ENCODE measurements around the gene TMEM80. TPM values are rescaled to one million over a fixed set of nuclear protein-coding genes. Genes with fewer than 3 reads are reported as not detected.

The TMEM80 gene
- total and polyA plus RNA-seq, 2 donors (not counting 3 experiments of a cell fraction or from before 2014, with no cell fraction given) = 21.2 to 26.6 TPM

DNA sequence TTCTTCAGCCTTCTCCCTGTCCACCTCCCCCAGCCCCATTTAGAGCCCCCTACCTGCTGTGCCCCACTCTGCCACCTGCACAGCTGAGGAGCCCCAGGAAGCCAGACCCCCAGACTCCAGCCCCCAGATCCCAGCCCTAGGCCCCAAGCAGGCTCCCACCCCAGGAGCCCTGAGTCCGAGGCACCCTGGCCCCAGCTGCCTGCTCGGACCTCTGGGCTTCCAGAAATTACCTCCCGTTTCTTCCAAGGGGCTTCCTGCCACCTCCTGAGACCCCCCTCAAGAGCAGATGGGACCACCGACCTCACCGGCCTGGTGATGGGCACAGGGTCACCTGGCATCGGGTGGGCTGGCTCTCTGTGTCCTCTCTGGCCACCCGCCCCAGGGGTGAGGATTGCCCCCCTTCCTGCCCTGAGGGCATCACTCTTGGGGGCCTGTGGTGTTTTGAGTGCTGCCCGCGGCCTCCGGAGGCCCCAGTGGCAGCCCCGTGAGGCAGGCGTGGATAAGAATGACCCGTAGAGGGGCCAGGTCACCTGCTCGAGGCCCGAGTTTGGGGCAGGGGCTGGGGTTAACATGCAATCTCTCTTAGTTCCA is 33.4 kb downstream of the TMEM80 start:
- H3K4me3 ChIP-seq (replicated peaks in 1 of 3; ENCODE audit: insufficient read depth in 1 of 3, low read depth in 1 of 3, low read length in 3 of 3) = no peak overlapping the region
- ChIA-PET CTCF (interaction anchor here (0.6 to 3.7 kb wide), 8 partner anchors 9 to 153 kb away, joined by 3 to 26 read pairs (median 8); partner anchors contain the start of genes DEAF1, PHRF1, TALDO1 and TMEM80), POLR2A (no interaction called here)
- FAIRE-seq (no peak), DNase-seq (ENCODE audit: low read depth, low spot score) (no peak)
- H3K9ac ChIP-seq (replicated peaks; ENCODE audit: extremely low read depth, insufficient read depth, low read length) = no peak overlapping the region
- H3K9me1 ChIP-seq (replicated peaks; ENCODE audit: control insufficient read depth, extremely low read depth, insufficient read depth, low read length) = no peaks in the 10 kb centered on the region
- no peaks in the 10 kb centered on the region for H3K4me1 ChIP-seq (ENCODE audit: control insufficient read depth, extremely low read depth, insufficient read depth, low read length)
- no TSS peak for BruUV-seq (replicated peaks)
- no peaks in the 10 kb centered on the region for H3K36me3 ChIP-seq (ENCODE audit: control insufficient read depth in 2 of 2, extremely low read depth in 1 of 2, insufficient read depth in 2 of 2, low read length in 2 of 2)
- peaks cover 8 to 9% of the 10 kb centered on the region in 2 experiments for H3K27me3 ChIP-seq (ENCODE audit: control insufficient read depth in 2 of 2, insufficient read depth in 2 of 2, low read length in 2 of 2)
- no peak overlapping the region for H3K27ac ChIP-seq (ENCODE audit: insufficient read depth, low read depth, low read length)
- no peak overlapping the region for H3K4me2 ChIP-seq (ENCODE audit: insufficient read depth, low read length)
- no peaks in the 10 kb centered on the region for H3K9me3 ChIP-seq (replicated peaks; ENCODE audit: control insufficient read depth, insufficient read depth, low read length)
- no peak for TF ChIP-seq GATA2 (IDR thresholded peaks at IDR 0.05; ENCODE audit: insufficient read depth, insufficient read length, low read depth, low read length)
- TF ChIP-seq FOS (IDR thresholded peaks at IDR 0.05; ENCODE audit: borderline replicate concordance, insufficient read depth, low read length) = no peak
- no peak for TF ChIP-seq JUN (IDR thresholded peaks at IDR 0.05; ENCODE audit: borderline replicate concordance, insufficient read depth, insufficient read length, low read depth)
- TF ChIP-seq CTCF (IDR thresholded peaks at IDR 0.05; ENCODE audit: extremely low read depth in 1 of 2, insufficient read depth in 1 of 2, low read depth in 1 of 2, low read length in 2 of 2) = no peak
- no peak for TF ChIP-seq POLR2A (IDR thresholded peaks at IDR 0.05; ENCODE audit: low read depth, low read length)
- no peak overlapping the region for H2AFZ ChIP-seq (ENCODE audit: low read depth, low read length)
- dilution Hi-C loops (cut with MboI; ENCODE audit: extremely low pct_ligation_motif_present, low sequenced_read_pairs) (no loop called here), intact Hi-C loops (cut with micrococcal nuclease) (loop anchor here (1.0 to 5.0 kb wide), 2 partner anchors 67 to 172 kb away; no protein-coding TSS in a partner anchor)
- H4K20me1 ChIP-seq (replicated peaks; ENCODE audit: control insufficient read depth, extremely low read depth, insufficient read depth, low read length) = no peaks in the 10 kb centered on the region
- H3K79me2 ChIP-seq (ENCODE audit: control insufficient read depth, insufficient read depth, low read length) = no peaks in the 10 kb centered on the region

All from endothelial cell of umbilical vein (primary cell).